HepG2 (cell line): ENCODE data around the gene CDC123. TPM values are rescaled to one million over a fixed set of nuclear protein-coding genes. Genes with fewer than 3 reads are reported as not detected.

ENCODE experiments used
- ATAC-seq: fragments of 200-7000 bp; cut with Tn5 transposase; 3 replicates; pipeline ENCODE4 v1.9.1; 2020; ENCODE audit warnings: mild to moderate bottlenecking, moderate library complexity
- BruUV-seq: library from RNA; stranded (reverse); fragments of 400-500 nt; replicated peaks from 2 replicates; lab custom pipeline; 2021; lab: Mats Ljungman, UMichigan
- CTCF ChIA-PET: fragments of 300-600 bp; formaldehyde crosslinking; extraction: SDS; loops from one replicate; lab custom pipeline; 2021; ENCODE audit warnings: low total read pairs, inconsistent platforms, low intra/inter-chr PET ratio; lab: Yijun Ruan, JAX
- POLR2A ChIA-PET: fragments of 350-600 bp; sonication (Branson Sonifier 250); formaldehyde crosslinking; loops from one replicate; lab custom pipeline; 2020; ENCODE audit warnings: antibody characterized with exemption, inconsistent platforms; lab: Yijun Ruan, JAX
- DNase-seq: peaks from one replicate; pipeline ENCODE4 v3.0.0-alpha.2; 2015; ENCODE audit warnings: low spot score
- FAIRE-seq: peaks from 3 replicates; lab custom pipeline; 2011; peaks lifted over from hg19 to GRCh38; lab: Jason Lieb, UNC
- H2AFZ ChIP-seq: one replicate; pipeline ENCODE4 v1.6.1; 2011; ENCODE audit warnings: low read length, inconsistent platforms
- H3K27ac ChIP-seq: fragments of 300-600 bp; 3 replicates; pipeline ENCODE4 v1.8.0; 2011; ENCODE audit warnings: mixed run types, mild to moderate bottlenecking, mixed read lengths, low read length, inconsistent platforms; ENCODE audit not compliant: insufficient read depth; ENCODE audit errors: extremely low read length
- H3K27me3 ChIP-seq, 2 experiments: fragments of 200-600 bp in 1 of 2; 2 replicates in 1 of 2; 3 replicates in 1 of 2; pipeline versions ENCODE4 v1.6.0 to v1.8.0; 2011; ENCODE audit warnings: low read length in 2 of 2, mild to moderate bottlenecking in 2 of 2, moderate library complexity in 2 of 2, inconsistent platforms in 1 of 2; ENCODE audit not compliant: insufficient read depth in 2 of 2, control insufficient read depth in 1 of 2
- H3K36me3 ChIP-seq, 2 experiments: fragments of 200-600 bp in 1 of 2; replicated peaks in 1 of 2; 2 replicates in 1 of 2; 3 replicates in 1 of 2; pipeline versions ENCODE4 v1.5.1 to v1.8.0; 2011; ENCODE audit warnings: low read length in 2 of 2, inconsistent platforms in 1 of 2; ENCODE audit not compliant: insufficient read depth in 2 of 2, control insufficient read depth in 1 of 2
- H3K4me1 ChIP-seq: 2 replicates; pipeline ENCODE4 v1.5.1; 2012; ENCODE audit warnings: low read length, inconsistent platforms; ENCODE audit not compliant: insufficient read depth
- H3K4me2 ChIP-seq: 2 replicates; pipeline ENCODE4 v1.6.0; 2011; ENCODE audit warnings: low read depth, low read length, inconsistent platforms
- H3K4me3 ChIP-seq, 3 experiments: fragments of 200-600 bp in 1 of 3; sonication (generic), shearing (Covaris generic) in 1 of 3; replicated peaks in 1 of 3; 2 replicates each; pipeline ENCODE4 v1.5.1; 2011 to 2016; ENCODE audit warnings: low read length in 3 of 3, inconsistent platforms in 2 of 3, low read depth in 2 of 3, mild to moderate bottlenecking in 2 of 3, control low read depth in 1 of 3, mixed read lengths in 1 of 3; ENCODE audit not compliant: insufficient read depth in 1 of 3
- H3K79me2 ChIP-seq: one replicate; pipeline ENCODE4 v1.6.1; 2011; ENCODE audit warnings: low read length, inconsistent platforms; ENCODE audit not compliant: insufficient read depth
- H3K9ac ChIP-seq: 2 replicates; pipeline ENCODE4 v1.6.0; 2011; ENCODE audit warnings: mild to moderate bottlenecking, low read depth, low read length, inconsistent platforms; ENCODE audit not compliant: insufficient read depth
- H3K9me3 ChIP-seq: 2 replicates; pipeline ENCODE4 v1.5.1; 2012; ENCODE audit warnings: mild to moderate bottlenecking, low read length
- H4K20me1 ChIP-seq: 2 replicates; pipeline ENCODE4 v1.6.0; 2011; ENCODE audit warnings: inconsistent platforms, mild to moderate bottlenecking, low read length, moderate library complexity; ENCODE audit not compliant: insufficient read depth
- GATA4 ChIP-seq: sonication (generic); IDR thresholded peaks from 2 replicates; pipeline ENCODE4 v1.6.1; 2016; ENCODE audit warnings: antibody characterized with exemption, low read depth, borderline replicate concordance
- HDAC2 ChIP-seq: sonication (generic); formaldehyde crosslinking; IDR thresholded peaks from 2 replicates; pipeline ENCODE4 v1.4.0; 2020; ENCODE audit warnings: missing genetic modification reagents
- HOXD1 ChIP-seq: sonication (generic); formaldehyde crosslinking; IDR thresholded peaks from 2 replicates; pipeline ENCODE4 v1.5.0; 2020; ENCODE audit warnings: missing genetic modification reagents
- POLR2G ChIP-seq: fragments of 200-400 bp; formaldehyde crosslinking; IDR thresholded peaks from 2 replicates; pipeline ENCODE4 v1.6.1; 2018; ENCODE audit warnings: mild to moderate bottlenecking, low read depth, low read length, moderate library complexity
- PRMT3 ChIP-seq: sonication (generic); formaldehyde crosslinking; IDR thresholded peaks from 2 replicates; pipeline ENCODE4 v1.8.1; 2022; ENCODE audit warnings: low read depth, mild to moderate bottlenecking, moderate library complexity, missing genetic modification reagents, borderline replicate concordance
- RFX5 ChIP-seq: IDR thresholded peaks from 2 replicates; pipeline ENCODE4 v1.6.1; 2011; ENCODE audit warnings: low read depth, low read length, improper control_type of control experiment
- SMAD9 ChIP-seq: sonication (generic); formaldehyde crosslinking; IDR thresholded peaks from 2 replicates; pipeline ENCODE4 v1.5.1; 2020; ENCODE audit warnings: mild to moderate bottlenecking, missing genetic modification reagents
- SMARCC2 ChIP-seq: fragments of 450-650 bp; IDR thresholded peaks from 2 replicates; pipeline ENCODE4 v1.6.1; 2017; ENCODE audit warnings: antibody characterized with exemption, mild to moderate bottlenecking
- THAP11 ChIP-seq: IDR thresholded peaks from 2 replicates; pipeline ENCODE4 v1.6.1; 2016; ENCODE audit warnings: missing biosample characterization, missing genetic modification reagents
- ZNF121 ChIP-seq: sonication (generic); formaldehyde crosslinking; IDR thresholded peaks from 2 replicates; pipeline ENCODE4 v1.5.0; 2020; ENCODE audit warnings: mild to moderate bottlenecking, missing genetic modification reagents
- ZNF652 ChIP-seq: IDR thresholded peaks from 2 replicates; pipeline ENCODE4 v1.6.1; 2016; ENCODE audit warnings: low read depth, borderline replicate concordance
- ZNF670 ChIP-seq: sonication (generic); formaldehyde crosslinking; IDR thresholded peaks from 2 replicates; pipeline ENCODE4 v1.8.0; 2022; ENCODE audit warnings: mild to moderate bottlenecking, missing genetic modification reagents, borderline replicate concordance
- WGBS: methylation state at CpG from one replicate; pipeline ENCODE4 v1.1.6; 2017; ENCODE audit warnings: low lambda C conversion rate; 5-methylcytosine and 5-hydroxymethylcytosine counted together
- in situ Hi-C: cut with HindIII; loops from 2 replicates; pipeline ENCODE4 v1.10.0; 2017; ENCODE audit warnings: low pct_unique_long_range_greater_than_20kb; ENCODE audit not compliant: extremely low pct_ligation_motif_present
- intact Hi-C: fragments of 100-400 bp; cut with micrococcal nuclease; formaldehyde crosslinking; loops from one replicate; pipeline ENCODE4 v1.10.0; 2022; ENCODE audit not compliant: unreplicated experiment
- polyA plus RNA-seq, 8 experiments: library from polyadenylated mRNA; depleted of rRNA in 3 of 8; stranded (reverse) in 7 of 8; unstranded in 1 of 8; fragments of >200 nt; fragmentation: Illumina TruSeq in 4 of 8; extraction: Trizol in 4 of 8; gene quantifications; 2 replicates each; pipeline versions ENCODE4 v1.2.1 to v1.2.3, GENCODE V29; 2011 to 2016; ENCODE audit warnings: low read depth in 4 of 8, missing spikeins in 1 of 8, mixed read lengths in 1 of 8; ENCODE audit not compliant: insufficient read depth in 1 of 8
- total RNA-seq, 5 experiments: library from RNA; depleted of rRNA; stranded (reverse); fragments of >200 nt; fragmentation: Illumina TruSeq; extraction: Trizol; gene quantifications; 2 replicates each; pipeline ENCODE4 v1.2.3, GENCODE V29; 2016; ENCODE audit warnings: low read depth in 1 of 5
- TF ChIP-seq, protein P1 (sequence below): sonication (generic); formaldehyde crosslinking; IDR thresholded peaks from 2 replicates; pipeline ENCODE4; 2020; ENCODE audit warnings: missing genetic modification reagents, mild to moderate bottlenecking, borderline replicate concordance
- TF ChIP-seq, protein P2 (sequence below): sonication (generic); formaldehyde crosslinking; IDR thresholded peaks from 2 replicates; pipeline ENCODE4 v1.5.1; 2020; ENCODE audit warnings: missing genetic modification reagents, mild to moderate bottlenecking, borderline replicate concordance
- TF ChIP-seq, protein P3 (sequence below): sonication (generic); formaldehyde crosslinking; IDR thresholded peaks from one replicate; pipeline ENCODE4 v1.5.1; 2020; ENCODE audit warnings: mild to moderate bottlenecking, missing genetic modification reagents; ENCODE audit errors: not compliant biosample characterization

Gene CDC123
- total and polyA plus RNA-seq, 2 of the 13 experiments (the other 11 are each of a cell fraction or from before 2014, with no cell fraction given), result 63.3 to 153 TPM

DNA sequence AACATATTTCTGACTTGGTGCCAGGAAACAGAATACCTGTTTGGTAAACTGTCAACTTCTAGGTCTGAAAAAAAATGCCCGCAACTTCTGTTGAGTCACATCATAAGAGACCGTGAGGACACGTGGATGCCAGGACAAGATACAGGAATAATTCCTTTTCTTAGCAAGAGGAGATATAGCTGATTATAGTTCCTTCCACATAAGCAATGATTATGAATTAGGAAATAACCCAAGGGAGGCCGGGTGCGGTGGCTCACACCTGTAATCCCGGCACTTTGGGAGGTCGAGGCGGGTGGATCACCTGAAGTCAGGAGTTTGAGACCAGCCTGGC lies 75.2 kb downstream of the CDC123 start:
- Histone ChIP-seq H3K27me3 (no peaks in the 10 kb centered on the region), H3K9ac (no peak overlapping the region), H3K4me3 (no peak overlapping the region), H3K27ac (no peak overlapping the region), H3K36me3 (no peaks in the 10 kb centered on the region), H3K9me3 (no peaks in the 10 kb centered on the region), H3K4me2 (no peak overlapping the region), H3K79me2 (no peaks in the 10 kb centered on the region), H4K20me1 (no peaks in the 10 kb centered on the region), H2AFZ (no peak overlapping the region), H3K4me1 (0 out of 2 replicates have a peak, but pooled peaks cover under 1% of the 10 kb centered on the region)
- no peak for DNase-seq
- intact Hi-C loops, result no loop called here
- no peak for FAIRE-seq
- ATAC-seq, result no peak
- CTCF ChIA-PET, result no interaction called here
- BruUV-seq, result no TSS peak
- in situ Hi-C loops, result no loop called here
- POLR2A ChIA-PET, result no interaction called here
- WGBS, result 89% methylated on average over 8 of the region's 8 CpGs
- TF ChIP-seq, protein P1, sequence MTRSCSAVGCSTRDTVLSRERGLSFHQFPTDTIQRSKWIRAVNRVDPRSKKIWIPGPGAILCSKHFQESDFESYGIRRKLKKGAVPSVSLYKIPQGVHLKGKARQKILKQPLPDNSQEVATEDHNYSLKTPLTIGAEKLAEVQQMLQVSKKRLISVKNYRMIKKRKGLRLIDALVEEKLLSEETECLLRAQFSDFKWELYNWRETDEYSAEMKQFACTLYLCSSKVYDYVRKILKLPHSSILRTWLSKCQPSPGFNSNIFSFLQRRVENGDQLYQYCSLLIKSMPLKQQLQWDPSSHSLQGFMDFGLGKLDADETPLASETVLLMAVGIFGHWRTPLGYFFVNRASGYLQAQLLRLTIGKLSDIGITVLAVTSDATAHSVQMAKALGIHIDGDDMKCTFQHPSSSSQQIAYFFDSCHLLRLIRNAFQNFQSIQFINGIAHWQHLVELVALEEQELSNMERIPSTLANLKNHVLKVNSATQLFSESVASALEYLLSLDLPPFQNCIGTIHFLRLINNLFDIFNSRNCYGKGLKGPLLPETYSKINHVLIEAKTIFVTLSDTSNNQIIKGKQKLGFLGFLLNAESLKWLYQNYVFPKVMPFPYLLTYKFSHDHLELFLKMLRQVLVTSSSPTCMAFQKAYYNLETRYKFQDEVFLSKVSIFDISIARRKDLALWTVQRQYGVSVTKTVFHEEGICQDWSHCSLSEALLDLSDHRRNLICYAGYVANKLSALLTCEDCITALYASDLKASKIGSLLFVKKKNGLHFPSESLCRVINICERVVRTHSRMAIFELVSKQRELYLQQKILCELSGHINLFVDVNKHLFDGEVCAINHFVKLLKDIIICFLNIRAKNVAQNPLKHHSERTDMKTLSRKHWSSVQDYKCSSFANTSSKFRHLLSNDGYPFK (CRISPR knock-in tag), result no peak
- TF ChIP-seq RFX5, result no peak
- no peak for TF ChIP-seq POLR2G
- TF ChIP-seq, protein P2, sequence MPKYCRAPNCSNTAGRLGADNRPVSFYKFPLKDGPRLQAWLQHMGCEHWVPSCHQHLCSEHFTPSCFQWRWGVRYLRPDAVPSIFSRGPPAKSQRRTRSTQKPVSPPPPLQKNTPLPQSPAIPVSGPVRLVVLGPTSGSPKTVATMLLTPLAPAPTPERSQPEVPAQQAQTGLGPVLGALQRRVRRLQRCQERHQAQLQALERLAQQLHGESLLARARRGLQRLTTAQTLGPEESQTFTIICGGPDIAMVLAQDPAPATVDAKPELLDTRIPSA (CRISPR knock-in tag), result no peak
- TF ChIP-seq HDAC2 (CRISPR knock-in tag), result no peak
- TF ChIP-seq SMARCC2, result no peak
- TF ChIP-seq SMAD9, result no peak
- no peak for TF ChIP-seq PRMT3 (CRISPR knock-in tag)
- no peak for TF ChIP-seq HOXD1
- TF ChIP-seq GATA4, result no peak
- TF ChIP-seq ZNF121, result no peak
- TF ChIP-seq ZNF652 (CRISPR knock-in tag), result no peak
- TF ChIP-seq, protein P3, sequence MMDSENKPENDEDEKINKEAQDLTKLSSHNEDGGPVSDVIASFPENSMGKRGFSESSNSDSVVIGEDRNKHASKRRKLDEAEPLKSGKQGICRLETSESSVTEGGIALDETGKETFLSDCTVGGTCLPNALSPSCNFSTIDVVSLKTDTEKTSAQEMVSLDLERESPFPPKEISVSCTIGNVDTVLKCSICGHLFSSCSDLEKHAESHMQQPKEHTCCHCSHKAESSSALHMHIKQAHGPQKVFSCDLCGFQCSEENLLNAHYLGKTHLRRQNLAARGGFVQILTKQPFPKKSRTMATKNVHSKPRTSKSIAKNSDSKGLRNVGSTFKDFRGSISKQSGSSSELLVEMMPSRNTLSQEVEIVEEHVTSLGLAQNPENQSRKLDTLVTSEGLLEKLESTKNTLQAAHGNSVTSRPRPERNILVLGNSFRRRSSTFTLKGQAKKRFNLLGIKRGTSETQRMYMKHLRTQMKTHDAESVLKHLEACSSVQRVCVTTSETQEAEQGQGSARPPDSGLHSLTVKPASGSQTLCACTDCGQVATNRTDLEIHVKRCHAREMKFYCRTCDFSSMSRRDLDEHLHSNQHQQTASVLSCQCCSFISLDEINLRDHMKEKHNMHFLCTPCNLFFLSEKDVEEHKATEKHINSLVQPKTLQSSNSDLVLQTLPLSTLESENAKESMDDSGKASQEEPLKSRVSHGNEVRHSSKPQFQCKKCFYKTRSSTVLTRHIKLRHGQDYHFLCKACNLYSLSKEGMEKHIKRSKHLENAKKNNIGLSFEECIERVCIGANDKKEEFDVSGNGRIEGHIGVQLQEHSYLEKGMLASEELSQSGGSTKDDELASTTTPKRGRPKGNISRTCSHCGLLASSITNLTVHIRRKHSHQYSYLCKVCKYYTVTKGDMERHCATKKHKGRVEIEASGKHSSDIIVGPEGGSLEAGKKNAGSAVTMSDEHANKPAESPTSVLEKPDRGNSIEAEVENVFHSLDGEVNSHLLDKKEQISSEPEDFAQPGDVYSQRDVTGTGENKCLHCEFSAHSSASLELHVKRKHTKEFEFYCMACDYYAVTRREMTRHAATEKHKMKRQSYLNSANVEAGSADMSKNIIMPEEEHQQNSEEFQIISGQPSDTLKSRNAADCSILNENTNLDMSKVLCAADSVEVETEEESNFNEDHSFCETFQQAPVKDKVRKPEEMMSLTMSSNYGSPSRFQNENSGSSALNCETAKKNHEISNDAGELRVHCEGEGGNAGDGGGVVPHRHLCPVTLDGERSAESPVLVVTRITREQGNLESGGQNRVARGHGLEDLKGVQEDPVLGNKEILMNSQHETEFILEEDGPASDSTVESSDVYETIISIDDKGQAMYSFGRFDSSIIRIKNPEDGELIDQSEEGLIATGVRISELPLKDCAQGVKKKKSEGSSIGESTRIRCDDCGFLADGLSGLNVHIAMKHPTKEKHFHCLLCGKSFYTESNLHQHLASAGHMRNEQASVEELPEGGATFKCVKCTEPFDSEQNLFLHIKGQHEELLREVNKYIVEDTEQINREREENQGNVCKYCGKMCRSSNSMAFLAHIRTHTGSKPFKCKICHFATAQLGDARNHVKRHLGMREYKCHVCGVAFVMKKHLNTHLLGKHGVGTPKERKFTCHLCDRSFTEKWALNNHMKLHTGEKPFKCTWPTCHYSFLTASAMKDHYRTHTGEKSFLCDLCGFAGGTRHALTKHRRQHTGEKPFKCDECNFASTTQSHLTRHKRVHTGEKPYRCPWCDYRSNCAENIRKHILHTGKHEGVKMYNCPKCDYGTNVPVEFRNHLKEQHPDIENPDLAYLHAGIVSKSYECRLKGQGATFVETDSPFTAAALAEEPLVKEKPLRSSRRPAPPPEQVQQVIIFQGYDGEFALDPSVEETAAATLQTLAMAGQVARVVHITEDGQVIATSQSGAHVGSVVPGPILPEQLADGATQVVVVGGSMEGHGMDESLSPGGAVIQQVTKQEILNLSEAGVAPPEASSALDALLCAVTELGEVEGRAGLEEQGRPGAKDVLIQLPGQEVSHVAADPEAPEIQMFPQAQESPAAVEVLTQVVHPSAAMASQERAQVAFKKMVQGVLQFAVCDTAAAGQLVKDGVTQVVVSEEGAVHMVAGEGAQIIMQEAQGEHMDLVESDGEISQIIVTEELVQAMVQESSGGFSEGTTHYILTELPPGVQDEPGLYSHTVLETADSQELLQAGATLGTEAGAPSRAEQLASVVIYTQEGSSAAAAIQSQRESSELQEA (CRISPR knock-in tag), result no peak
- no peak for TF ChIP-seq THAP11 (CRISPR knock-in tag)
- TF ChIP-seq ZNF670 (CRISPR knock-in tag), result no peak
